Stomach (tissue), 9 donors: Measurements from ENCODE around the gene SOS1. TPM values are rescaled to one million over a fixed set of nuclear protein-coding genes. Genes with fewer than 3 reads are reported as not detected.

Experiments used
- DNase-seq, 2 donors: peaks; one replicate each; pipeline versions ENCODE4 v3.0.0 to v3.0.0-alpha.2; 2013 to 2019
- H3K27ac ChIP-seq, 5 donors: fragments of 200-600 bp in 4 of 5; sonication (generic) in 4 of 5; one replicate each; pipeline ENCODE4 v1.5.1; 2013 to 2019; ENCODE audit warnings: mild to moderate bottlenecking in 1 of 5, moderate library complexity in 1 of 5
- H3K27me3 ChIP-seq, 3 donors: fragments of 200-600 bp; sonication (generic); one replicate each; pipeline ENCODE4 v1.5.1; 2017 to 2019; ENCODE audit warnings: mixed run types in 1 of 3
- H3K36me3 ChIP-seq, 4 donors: fragments of 200-600 bp; sonication (generic); 1 replicate in 3 of 4; 2 replicates in 1 of 4; pipeline ENCODE4 v1.5.1; 2016 to 2019
- H3K4me1 ChIP-seq, 4 donors: fragments of 200-600 bp; sonication (generic); one replicate each; pipeline ENCODE4 v1.5.1; 2016 to 2019
- H3K4me3 ChIP-seq, 4 donors: fragments of 200-600 bp; sonication (generic) in 3 of 4; one replicate each; pipeline ENCODE4 v1.5.1; 2016 to 2019; ENCODE audit warnings: mild to moderate bottlenecking in 1 of 4
- H3K9me3 ChIP-seq, 4 donors: fragments of 200-600 bp; sonication (generic); one replicate each; pipeline ENCODE4 v1.5.1; 2016 to 2019
- EP300 ChIP-seq: sonication (generic); formaldehyde crosslinking; IDR thresholded peaks from one replicate; pipeline ENCODE4 v1.6.1; 2017; ENCODE audit warnings: antibody characterized with exemption
- POLR2A ChIP-seq, 4 donors: fragments of 450-650 bp; IDR thresholded peaks; one replicate each; pipeline ENCODE4 v1.6.1; 2016; ENCODE audit warnings: antibody characterized with exemption in 4 of 4, control low read depth in 2 of 4, mild to moderate bottlenecking in 1 of 4, moderate library complexity in 1 of 4
- POLR2AphosphoS5 ChIP-seq, 3 donors: sonication (generic); formaldehyde crosslinking; IDR thresholded peaks; one replicate each; pipeline ENCODE4 v1.6.1; 2016; ENCODE audit warnings: antibody characterized with exemption in 3 of 3
- WGBS, 5 donors: extraction: QIAGEN DNeasy Blood & Tissue Kit in 3 of 5; methylation state at CpG; one replicate each; pipeline versions ENCODE4 v1.1.5 to v1.1.7; 2013 to 2018; 5-methylcytosine and 5-hydroxymethylcytosine counted together
- intact Hi-C: fragments of 100-400 bp; cut with DNase I; formaldehyde crosslinking; loops from one replicate; pipeline ENCODE4 v1.15.1; 2023; ENCODE audit warnings: low total_unique reads
- polyA plus RNA-seq, 3 donors: library from polyadenylated mRNA; stranded (reverse); fragments of 200-250 nt; gene quantifications; one replicate each; pipeline ENCODE4 v1.2.3, GENCODE V29; 2013
- small RNA-seq, 4 donors: library from RNA; depleted of rRNA; stranded (forward); fragments of <200 nt; gene quantifications; one replicate each; pipeline ENCODE3, GENCODE V24; 2016
- total RNA-seq, 5 donors: library from RNA; depleted of rRNA; stranded (reverse); fragments of >200 nt; gene quantifications; one replicate each; pipeline versions ENCODE4 v1.1.0 to v1.2.3, GENCODE V29; 2014 to 2016
- TF ChIP-seq, protein P1 (sequence below), 7 experiments: fragments of 450-650 bp in 4 of 7; fragments of 200-600 bp in 3 of 7; sonication (generic) in 3 of 7; IDR thresholded peaks; one replicate each; pipeline ENCODE4 v1.5.1; 2016 to 2019; ENCODE audit warnings: antibody characterized with exemption in 7 of 7, control low read depth in 2 of 7, mild to moderate bottlenecking in 1 of 7
- donor health status: healthy with polysubstance abuse.
- donor health status: Bipolar disorder and iron deficiency.
- donor health status: healthy.

Gene SOS1
- total and polyA plus RNA-seq, 8 donors: 4.5 to 46.4 (median 19.2) TPM

DNA sequence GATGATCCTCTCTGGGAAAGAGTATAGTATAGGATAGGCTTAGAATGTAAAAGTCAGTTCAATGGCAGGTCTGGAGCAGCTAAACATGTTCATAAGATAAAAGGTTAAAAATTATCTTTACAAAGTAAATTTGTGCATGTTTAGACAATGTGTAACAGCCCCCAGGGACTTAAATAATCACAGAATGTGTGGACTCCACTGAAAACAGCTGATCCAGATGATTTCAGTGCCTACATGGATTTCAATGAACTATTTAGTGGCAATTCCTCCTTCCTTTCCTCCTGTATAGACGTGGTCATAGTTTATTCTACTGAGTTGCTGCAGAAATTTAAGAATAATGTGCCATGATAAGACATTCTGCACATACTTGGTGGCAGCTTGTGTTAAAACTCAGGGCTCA is 188.3 kb downstream of the SOS1 start:
- WGBS, 5 donors: 20 to 35% (median 33%) methylated on average over 1 of the region's 1 CpG
- H3K36me3 ChIP-seq: peaks cover 0 to 5% (median 0%) of the 10 kb centered on the region in 4 donors
- H3K4me1 ChIP-seq: no peaks in the 10 kb centered on the region
- no peak overlapping the region for H3K4me3 ChIP-seq
- DNase-seq: no peak
- intact Hi-C loops: no loop called here
- no peak overlapping the region for H3K27ac ChIP-seq
- no peaks in the 10 kb centered on the region for H3K27me3 ChIP-seq
- no peak for TF ChIP-seq POLR2A (IDR thresholded peaks at IDR 0.05)
- TF ChIP-seq, protein P1, sequence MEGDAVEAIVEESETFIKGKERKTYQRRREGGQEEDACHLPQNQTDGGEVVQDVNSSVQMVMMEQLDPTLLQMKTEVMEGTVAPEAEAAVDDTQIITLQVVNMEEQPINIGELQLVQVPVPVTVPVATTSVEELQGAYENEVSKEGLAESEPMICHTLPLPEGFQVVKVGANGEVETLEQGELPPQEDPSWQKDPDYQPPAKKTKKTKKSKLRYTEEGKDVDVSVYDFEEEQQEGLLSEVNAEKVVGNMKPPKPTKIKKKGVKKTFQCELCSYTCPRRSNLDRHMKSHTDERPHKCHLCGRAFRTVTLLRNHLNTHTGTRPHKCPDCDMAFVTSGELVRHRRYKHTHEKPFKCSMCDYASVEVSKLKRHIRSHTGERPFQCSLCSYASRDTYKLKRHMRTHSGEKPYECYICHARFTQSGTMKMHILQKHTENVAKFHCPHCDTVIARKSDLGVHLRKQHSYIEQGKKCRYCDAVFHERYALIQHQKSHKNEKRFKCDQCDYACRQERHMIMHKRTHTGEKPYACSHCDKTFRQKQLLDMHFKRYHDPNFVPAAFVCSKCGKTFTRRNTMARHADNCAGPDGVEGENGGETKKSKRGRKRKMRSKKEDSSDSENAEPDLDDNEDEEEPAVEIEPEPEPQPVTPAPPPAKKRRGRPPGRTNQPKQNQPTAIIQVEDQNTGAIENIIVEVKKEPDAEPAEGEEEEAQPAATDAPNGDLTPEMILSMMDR (IDR thresholded peaks at IDR 0.05): no peak
- TF ChIP-seq POLR2AphosphoS5 (IDR thresholded peaks at IDR 0.05): no peak
- no peak for TF ChIP-seq EP300
- no peaks in the 10 kb centered on the region for H3K9me3 ChIP-seq

Small RNA genes lying within 50 kb of the gene (small RNA-seq; reads per million reads assigned to genes)
- gene HSPE1P13: 0 reads per million in 4 donors
- gene RF00019: 0 reads per million in 4 donors
- gene RN7SL96P: 0 to 0.08 (median 0) reads per million in 4 donors
- 0 reads per million in 4 donors for gene RNU6-198P

Other genes starting within 250 kb of the SOS1 start
- gene DHX57, start 245.1 kb downstream of the SOS1 start, total RNA-seq: 10 to 100 TPM; 12.2 to 29.9 (median 21.7) TPM
- gene DHX57, start 245.1 kb downstream of the SOS1 start, polyA plus RNA-seq: 1 to 10 TPM; 4.1 to 6.7 (median 4.9) TPM
- gene MORN2, start 245.1 kb downstream of the SOS1 start, total RNA-seq: 10 to 100 TPM in 1 of 5 donors, 1 to 10 TPM in 2, not detected in 2; 1.3 to 14.1 (median 2.6) TPM
- 10 to 100 TPM; 23.0 to 33.1 (median 26.9) TPM for gene MORN2, start 245.1 kb downstream of the SOS1 start, polyA plus RNA-seq
- gene ARHGEF33, start 231.2 kb downstream of the SOS1 start, total RNA-seq: 1 to 10 TPM in 1 of 5 donors, under 1 TPM in 3, not detected in 1; under 0.01 to 2.0 (median 0.73) TPM
- under 1 TPM; 0.19 to 0.61 (median 0.25) TPM for gene ARHGEF33, start 231.2 kb downstream of the SOS1 start, polyA plus RNA-seq
- 1 to 10 TPM in 2 of 5 donors, not detected in 3; 3.2 to 4.2 TPM for gene CDKL4, start 122.9 kb upstream of the SOS1 start, total RNA-seq
- not detected for gene CDKL4, start 122.9 kb upstream of the SOS1 start, polyA plus RNA-seq